GM18907 (cell line): ENCODE results near the gene MYL7.

Experiments
- ATAC-seq: cut with Tn5 transposase; IDR thresholded peaks from one replicate; pipeline ENCODE4 v1.9.1; 2021; ENCODE audit warnings: mild to moderate bottlenecking, moderate library complexity; ENCODE audit not compliant: unreplicated experiment

Gene MYL7

DNA sequence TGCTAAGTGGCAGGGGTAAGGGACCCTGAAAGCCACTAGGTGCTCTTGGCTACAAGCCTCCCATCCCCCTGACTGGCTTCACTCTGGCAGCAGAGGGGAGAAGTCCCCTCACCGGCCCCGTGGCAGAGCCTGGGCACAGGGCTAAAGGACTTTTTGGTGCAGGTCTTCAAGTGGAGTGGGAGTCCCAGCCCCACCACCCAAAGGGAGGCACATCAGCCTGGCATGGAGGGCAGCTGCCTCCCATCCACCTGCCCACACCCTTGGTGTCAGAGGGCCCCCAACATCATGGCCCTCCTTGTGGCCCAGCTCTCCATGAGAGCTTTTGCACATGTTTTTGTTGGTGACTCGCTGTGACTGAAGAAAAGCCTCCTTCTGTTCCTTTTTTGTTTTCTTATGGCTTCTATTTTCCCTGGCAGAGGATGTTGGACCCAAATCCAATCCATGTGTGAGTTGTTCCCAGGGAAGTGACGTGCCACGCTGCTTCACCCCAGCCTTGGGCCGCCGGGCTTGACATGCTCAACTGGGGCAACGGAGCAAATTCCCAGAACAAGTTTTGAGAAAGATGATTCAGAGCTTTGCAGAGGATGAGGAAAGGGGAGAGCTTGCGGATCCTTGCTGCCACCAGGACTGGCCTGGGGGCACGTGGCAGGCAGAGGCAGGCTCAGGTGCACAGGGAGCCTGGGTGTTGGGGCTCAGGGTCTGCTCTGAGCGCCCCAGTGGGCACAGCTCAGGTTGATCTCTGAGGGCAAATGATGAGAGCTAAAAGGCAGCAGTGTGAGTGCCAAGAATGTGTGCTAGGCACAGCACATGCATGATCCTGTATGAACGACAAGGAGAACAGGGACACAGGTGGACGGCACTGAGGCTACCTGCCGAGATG lies 38.9 kb downstream of the MYL7 start:
- ATAC-seq, result no peak

DNA sequence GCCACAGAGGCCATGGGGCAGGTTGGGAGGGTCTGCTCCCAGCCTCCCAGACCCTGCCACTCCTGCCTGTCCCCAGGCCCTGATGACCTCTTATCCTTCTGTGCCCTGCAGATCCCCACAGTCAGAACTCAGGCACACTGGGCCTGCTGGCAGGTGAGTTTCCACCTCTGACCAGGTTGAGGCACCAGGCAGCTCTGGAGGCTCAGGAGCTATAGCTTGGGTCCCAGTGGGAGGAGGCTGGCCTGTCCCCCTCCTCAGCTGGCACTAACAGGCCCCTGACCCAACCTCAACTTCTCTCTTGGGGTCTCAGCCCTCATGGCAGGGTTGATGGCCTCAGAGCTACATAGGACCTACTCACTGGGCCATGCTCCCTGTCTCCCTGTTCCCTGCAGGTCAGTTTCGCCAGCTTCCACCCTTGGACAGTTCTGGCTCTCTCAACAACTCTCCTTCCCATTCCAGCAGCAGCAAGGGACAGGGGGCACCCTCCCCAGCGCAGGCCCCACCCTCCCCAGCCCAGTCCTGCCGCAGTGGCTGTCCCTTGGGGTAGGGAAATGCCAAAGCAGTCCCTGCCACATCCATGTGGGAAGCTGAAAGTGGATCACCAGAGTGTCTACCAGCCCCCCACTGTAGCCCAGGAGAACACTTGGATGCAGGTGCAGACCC lies 39.7 kb downstream of the MYL7 start:
- ATAC-seq, result no peak

DNA sequence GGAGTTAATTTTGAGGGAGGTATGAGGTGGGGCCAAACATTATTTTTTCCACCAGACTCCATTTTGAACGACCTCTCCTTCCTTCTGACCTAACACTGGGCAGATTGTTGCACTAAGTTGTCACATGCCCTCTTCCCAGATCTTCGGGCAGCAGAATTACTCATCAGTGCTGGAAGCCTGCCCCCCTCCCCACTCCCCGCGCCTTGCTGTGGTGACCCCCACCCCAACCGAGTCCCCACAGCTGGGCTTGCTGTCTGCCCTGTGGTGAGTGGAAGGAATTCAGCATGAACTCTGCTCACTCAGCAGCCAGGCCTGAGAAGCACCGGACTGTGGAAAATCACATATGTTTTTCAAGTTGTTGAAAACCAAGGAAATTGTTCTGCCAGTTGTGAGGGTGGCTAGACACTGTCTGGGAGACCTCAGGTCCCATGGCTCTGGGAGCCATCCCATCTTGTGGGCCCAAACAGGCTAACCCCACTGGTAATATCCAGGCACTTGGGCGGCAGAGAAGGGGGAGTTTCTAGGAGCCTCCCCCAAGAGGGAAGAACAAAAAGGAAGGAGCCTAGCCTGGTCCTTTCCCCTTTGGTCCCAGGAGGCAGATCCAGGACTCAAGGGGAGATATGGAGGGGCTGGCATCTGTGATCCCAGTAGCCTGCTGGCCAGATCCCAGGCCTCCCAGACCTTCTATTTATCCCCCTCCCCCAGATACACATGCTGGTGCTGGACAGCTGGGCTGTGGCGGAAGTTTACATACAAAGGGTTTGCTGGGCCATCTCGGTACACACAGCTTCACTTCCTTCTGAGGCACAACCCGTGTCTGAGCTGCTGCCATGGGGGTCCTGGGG lies 40.5 kb downstream of the MYL7 start:
- ATAC-seq, result no peak

DNA sequence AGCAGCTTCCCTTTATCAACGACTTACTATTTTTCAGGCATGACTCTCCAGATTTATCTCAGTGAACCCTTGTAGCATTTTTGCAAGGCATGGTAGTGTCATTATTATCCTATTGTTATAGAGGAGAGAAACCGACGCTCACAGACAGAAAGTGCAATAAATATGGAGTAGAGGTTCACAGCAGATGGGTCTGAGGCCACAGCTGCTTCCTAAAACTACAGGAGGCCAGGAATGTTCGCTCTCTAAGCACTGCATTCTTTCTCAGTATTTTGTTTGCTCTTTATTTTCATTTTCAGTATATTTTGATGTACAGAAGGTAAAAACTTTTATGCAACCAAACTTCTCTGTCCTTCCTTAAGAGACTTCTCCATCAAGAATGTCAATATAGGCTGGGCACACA lies 41.5 kb downstream of the MYL7 start:
- no peak for ATAC-seq

- no peak for ATAC-seq
These were observed 42.8 kb downstream of the MYL7 start for GRCh38 chr7:44098092-44099068.

DNA sequence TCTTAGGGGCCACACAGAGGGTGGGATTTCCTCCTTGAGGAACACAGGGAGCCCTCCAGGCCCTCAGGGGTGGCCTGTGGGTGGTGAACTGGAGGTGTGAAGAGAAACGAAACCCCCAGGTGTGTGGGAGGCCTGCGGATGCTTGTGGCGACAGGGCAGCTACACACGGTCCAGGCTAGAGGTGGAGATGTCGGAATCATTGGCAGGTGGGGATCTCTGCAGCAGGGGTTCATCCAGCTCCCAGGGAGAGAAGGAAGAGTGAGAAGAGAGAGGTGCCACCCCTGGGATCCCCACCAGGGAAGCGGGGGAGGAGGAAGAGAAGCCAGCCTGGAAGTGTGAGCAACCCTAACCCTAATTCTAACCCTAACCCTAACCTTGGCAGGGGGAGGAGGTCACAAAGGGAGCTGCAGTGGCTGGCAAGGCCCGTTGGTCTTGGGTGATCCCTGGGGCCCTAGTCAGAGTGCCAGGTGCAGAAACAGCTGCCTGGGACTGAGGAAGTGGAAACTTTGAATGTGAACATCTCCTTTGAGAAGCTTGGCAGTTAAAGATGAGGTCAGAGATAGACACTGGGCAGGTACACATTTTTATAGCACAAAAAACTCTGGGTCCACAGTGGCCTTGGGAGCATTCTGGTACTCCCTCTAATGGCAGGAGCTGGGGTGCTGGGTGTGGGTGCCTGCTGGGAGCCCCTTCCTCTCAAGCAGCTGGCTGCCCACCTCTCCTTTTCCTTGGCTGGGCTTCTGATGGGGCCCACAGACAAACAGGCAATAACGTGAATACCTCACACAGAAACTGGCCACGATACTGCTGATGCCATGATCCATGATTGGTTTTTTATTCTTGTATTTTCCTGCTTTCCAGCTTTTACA lies 43.8 kb downstream of the MYL7 start:
- ATAC-seq, result peak; percentile 67

GRCh38 chr7:44096326-44096881 lies 44.7 kb downstream of the MYL7 start:
- no peak for ATAC-seq

- ATAC-seq, result no peak
These were observed 45.4 kb downstream of the MYL7 start for GRCh38 chr7:44095781-44096180.

- no peak for ATAC-seq
These were observed 46.1 kb downstream of the MYL7 start for GRCh38 chr7:44094883-44095592.

DNA sequence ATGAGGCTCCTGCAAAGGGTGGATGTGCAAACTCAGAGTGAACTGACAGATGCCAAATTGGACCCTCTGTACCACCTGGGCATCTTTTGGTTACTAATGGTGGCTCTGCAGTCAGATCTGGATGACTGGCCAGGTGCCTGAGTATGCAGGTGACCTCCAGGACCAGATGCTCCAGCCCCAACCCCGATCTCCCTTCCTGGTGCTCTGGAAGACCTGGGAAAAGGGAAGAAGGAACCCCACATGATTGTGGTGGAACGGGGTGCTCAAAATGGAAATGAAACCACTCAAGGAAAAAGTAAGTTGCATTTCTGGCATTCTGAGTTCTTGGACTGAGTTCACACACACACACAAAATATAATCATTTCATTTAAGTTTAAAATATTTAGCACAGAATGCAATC lies 46.8 kb downstream of the MYL7 start:
- ATAC-seq, result no peak

DNA sequence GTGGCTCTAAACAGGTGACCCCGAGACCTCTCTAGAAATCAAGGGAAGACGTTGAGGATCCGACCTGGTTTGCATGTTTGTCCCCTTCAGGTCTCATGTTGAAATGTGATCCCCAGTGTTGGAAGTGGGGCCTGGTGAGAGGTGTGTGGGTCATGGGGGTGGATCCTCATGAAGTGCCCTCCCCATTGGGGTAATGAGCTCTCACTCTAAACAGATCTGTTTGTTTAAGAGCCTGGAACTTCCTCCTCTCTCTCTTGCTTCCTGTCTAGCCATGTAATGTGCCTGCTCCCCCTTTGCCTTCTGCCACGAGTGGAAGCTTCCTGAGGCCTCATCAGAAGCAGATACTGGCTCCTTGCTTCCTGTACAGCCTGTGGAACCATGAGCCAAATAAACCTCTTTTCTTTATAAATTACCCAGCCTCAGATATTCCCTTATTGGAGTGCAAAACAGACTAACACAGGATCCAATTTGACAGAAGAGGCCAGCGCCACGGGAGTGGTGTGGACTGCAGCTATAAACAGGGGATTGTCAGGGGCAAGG lies 48.0 kb downstream of the MYL7 start:
- ATAC-seq, result no peak
